SK-N-DZ (cell line): Measurements from ENCODE around the gene NRXN3.

ENCODE experiments used
- DNase-seq: peaks from one replicate; pipeline ENCODE4 v3.0.0-alpha.2; 2015; ENCODE audit warnings: low spot score

Gene NRXN3

DNA sequence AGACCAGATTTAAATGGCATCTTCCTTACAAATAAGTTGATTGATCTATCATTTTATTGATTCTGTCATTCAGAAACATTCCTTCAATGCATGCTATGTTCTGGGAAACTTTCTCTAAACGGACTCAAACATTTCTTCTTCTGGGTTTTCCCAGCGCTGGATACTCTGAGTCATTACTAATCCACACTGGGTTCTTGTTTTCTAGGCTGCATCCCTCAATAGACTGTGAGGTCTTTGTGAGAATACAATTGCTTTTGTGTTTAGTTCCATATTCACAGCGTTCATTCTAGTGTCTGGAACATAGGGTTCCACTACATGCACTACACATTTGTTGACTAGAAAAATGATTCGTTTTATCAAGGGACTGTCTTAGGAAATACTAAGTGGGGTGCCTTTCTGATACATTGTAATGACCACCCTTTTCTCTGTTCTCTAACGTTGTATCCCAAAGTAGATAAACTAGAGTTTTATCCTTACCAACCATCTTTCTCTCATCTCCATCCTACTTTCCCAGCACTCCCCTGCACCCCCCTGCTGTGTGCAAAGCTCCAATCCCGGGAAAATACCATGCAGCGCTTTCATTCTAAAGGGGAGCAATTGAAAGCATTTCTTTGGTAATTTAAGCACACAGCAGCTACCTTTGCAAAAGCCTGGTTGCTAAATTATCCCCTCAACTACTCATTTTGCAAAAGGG is 1162.5 kb downstream of the NRXN3 start:
- DNase-seq, result no peak

DNA sequence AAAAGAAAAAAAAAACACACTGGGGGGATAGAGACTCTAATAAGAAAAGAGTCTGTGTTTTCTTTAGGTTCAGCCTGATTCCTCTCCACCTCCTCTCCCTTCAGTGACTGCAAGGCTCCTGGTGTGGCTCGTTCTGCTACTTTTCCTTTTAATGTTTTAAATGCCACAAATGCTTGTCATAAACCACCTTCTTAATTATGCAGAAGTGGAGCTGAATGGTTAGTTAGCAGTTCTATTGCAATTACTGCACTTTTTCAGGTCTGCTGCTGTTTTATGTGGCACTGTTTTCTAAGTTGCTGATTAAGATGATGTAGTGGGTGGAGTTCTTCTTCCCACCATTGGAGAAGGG is 1163.0 kb downstream of the NRXN3 start:
- DNase-seq, result no peak

DNA sequence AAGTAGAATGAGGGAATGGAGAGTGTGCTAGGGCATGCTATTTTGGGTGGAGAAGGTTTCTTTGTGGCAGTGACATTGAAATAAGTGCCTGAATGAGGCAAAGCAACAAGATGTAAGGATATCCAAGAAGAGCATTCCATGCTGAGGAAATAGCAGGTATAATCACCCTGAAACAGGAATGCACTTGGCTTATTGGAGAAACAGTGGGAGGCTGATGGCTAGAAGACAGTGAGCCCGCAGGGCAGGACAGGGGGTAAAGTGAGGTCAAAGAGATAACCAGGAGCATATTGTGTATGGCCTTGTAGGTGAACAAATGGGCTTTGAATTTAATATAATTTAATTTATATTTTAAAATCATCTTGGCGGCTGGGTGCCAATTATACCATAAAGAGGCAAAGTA is 1164.1 kb downstream of the NRXN3 start:
- DNase-seq, result no peak

DNA sequence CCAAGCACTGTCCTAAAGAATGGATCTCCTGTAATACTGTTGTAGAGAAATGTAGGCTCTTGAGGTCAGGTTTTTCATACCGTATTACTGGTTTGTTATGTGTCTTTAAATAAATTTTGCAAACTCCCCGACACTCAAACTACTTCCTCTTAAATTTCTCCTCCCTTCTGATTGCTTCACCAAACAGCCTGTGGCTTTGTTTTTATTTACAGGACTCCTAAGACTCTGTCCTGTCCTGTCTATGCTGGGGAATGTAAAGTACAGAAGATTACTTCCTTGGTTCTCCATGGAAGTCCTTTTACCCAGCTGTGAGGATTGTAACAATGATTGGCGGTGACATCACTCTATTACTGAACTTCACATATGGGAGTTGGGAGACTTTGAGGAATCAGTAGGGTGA is 1167.6 kb downstream of the NRXN3 start:
- no peak for DNase-seq

DNA sequence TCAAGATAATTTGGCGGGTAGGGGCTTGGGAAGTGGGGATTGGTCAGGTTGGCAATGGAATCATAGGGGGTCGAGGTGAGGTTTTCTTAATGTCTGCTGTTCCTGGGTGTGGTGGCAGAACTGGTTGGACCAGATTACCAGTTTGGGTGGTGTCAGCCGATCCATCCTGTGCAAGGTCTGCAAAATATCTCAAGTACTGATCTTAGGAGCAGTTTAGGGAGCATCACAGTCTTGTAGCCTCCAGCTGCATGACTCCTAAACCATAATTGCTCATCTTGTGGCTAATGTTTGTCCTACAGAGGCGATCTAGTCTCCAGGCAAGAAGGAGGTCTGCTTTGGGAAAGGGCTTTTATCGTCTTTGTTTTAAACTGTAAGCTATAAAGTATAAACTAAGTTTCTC is 1172.8 kb downstream of the NRXN3 start:
- DNase-seq, result no peak

DNA sequence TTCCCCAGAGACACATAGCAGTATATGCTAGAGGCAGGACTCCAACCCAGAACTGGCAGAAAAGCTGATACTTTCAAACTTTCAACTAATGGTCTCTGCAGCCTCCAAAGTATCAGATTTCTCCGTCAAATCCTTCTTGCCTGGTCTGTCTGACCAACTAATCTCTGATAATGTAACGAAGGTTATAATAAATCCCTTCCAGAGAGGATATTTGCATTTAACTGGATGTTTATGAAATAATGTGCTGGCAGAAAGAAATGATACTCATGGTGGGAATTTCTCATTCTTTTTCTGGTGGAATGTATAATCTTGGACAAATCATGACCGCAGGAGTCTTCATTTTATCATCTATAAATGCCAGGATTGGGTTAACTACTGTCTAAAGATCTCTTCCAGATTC is 1180.8 kb downstream of the NRXN3 start:
- no peak for DNase-seq

DNA sequence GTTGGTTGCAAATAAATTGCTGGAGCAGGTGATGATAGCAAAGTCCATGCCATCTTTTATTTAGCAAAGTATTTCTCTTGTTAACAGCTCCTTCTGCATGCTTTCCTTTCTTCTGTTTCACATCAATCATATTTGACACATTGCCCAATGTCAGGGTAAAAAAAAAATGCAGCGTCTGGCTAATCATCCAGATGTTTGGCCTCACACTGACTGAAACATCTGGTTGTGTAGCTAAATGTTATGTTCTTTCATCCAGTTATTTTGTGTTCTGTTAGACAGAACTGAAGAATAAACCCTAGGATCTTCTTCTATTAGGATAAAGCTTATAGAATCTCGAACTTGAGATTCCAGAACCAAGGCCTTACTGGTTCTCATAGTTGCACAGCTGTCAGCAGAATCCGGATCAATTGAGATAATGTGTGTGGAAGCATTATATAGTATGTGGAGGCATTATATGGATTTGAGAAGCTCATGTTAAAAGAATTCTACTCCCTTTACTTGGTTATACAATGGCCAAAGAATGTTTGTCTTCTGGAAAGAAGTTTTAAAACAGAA is 1182.0 kb downstream of the NRXN3 start:
- DNase-seq, result no peak

DNA sequence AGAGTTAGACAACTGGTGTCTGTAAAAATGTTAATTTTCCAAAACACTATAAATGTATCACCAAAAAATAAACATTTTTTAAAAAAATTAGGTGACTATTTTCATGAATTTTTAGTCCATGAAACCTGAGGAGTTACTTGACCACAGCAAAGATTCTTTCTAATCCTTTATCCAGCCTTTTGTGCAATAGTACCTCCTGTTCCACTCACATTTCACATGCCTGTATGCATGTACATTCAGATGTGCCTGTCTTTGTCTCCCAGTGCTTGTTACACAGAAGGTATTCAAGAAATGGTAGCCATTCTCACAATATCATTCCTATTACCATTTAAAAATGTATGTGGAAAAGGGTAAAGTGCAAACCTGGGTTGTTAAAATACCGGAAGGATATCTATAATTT is 1184.2 kb downstream of the NRXN3 start:
- DNase-seq, result no peak

DNA sequence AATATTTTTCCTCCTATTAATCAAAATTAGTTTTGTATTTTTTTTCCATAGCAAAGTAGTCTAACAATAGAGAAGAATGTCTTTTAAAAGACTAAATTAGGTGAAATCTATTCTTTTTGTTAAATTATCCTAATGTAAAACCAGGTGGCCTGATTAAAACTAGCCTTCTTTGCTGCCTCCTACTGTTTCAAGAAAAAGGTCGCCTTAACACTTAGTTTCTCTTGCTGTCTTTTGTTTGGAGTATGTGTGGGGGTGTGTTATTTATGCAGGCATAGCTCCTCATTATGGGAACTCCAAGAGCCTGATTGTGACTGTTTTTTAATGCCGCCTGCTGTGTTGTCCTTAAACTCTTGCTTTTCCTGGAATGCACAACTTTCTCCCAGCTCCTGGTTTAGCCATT is 1185.9 kb downstream of the NRXN3 start:
- DNase-seq, result no peak

DNA sequence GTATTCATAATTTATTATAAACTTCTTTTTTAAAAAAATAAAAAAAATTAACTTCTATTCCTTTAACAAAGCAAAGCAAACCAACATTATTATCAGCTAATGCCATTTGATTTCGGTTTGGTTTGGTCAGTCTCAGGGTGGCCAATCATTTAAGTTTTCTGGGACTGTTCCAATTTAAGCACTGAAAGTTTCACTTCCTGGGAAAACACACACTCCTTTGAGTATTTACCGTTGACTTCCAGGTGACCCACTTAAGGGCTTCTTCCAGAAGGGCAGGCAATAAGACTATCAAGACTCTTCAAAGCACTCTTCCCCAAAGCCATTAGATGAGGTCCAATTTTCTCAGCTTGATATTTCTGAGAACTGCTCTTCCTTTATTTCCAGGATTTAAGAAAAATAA is 1187.1 kb downstream of the NRXN3 start:
- no peak for DNase-seq

DNA sequence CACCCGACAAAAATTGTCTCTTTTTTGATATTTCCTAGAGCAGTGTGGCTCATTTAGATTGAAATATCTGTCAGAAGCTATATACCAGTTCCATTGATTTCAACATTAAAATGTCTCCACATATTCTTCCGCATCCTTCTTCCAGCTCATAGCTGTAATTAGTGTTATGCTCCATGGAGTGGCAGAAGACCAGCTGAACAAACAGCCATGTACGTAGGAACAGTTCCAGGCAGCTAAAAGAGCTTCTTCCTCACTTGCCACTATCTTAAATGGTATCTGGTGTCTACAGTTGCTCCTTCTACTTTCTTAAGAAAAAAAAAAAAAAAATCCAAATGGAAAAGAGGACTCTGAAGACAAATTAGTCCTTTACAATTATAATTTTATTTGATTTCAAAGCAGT is 1193.1 kb downstream of the NRXN3 start:
- DNase-seq, result no peak

DNA sequence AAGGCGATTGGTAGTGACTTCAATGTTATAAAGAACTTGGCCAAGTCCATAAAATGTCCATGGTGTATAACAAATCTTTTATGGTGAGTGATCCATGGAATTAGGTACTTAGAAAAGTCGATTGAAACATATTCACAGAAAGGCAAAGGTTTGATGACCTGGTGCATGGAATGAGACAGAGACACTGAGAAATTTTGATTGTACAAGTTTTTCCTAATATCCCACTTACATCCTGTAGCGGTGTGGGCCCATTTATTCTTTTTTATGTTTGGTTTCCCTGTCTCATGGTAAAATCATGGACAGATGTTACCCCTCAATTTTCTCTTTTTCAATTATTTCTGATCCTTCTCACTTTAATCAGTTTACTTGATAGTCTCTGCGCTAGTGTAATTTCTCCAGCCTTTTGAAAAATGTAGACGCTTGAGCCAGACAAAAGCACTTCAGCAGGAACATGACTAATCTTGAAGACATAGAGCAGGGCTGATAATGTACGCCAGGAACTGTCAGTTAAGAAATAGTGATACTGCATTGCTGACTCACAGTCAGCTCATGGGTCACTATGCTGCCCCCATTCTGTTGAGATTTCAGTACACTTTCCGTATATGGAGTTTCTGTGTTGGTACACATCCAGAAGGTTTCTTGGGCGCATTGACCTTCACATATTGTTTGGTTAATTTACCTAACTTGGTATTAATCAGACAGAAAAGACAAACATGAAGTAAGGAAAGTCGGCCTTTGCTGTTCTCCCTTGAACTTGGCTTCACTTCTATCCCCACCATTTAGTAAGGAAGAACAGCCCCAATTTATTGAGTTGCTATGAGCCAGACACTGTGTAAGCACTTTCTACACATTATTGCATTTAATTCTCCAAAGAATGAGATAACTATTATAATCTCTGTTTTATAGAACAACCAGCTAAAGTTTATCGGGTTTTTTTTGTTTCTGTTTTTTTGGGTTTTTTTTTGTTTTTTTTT is 1199.5 kb downstream of the NRXN3 start:
- DNase-seq, result no peak

DNA sequence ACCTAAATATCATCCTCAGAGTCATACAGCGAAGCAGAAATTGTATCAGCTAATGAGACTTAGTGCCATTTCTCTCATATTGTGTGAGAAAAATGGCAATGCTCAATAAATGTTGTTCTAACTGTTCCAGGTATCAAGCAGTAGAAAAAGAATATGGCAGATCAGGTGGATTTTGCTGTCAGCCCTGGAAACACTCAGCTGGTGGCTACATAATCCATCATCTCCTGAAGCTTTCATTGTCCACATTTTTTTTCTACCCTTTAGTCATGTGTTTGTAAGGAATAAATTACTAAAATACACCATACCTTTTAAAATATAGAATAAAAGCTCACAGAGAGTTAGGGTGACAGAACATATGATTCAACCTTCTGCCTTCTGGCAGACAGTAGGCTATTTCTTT is 1200.8 kb downstream of the NRXN3 start:
- DNase-seq, result no peak

DNA sequence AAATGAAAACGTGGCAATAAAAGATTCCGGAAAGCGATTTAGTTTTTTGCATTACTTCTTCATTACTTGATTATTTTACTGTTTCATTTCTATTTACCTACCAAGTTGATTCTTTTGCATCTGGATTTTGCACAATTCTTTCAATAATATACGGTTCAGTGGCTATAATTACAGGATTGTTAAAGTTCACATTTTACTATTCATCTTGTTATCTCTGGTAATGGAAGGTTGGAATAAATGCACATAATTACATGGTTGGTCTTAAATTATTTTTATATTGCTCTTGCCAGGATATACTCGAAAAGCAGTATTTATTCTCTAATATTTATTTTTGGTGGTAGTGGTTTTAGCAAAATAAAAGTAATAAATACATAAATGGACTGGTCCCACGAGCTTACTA is 1203.3 kb downstream of the NRXN3 start:
- DNase-seq, result no peak

DNA sequence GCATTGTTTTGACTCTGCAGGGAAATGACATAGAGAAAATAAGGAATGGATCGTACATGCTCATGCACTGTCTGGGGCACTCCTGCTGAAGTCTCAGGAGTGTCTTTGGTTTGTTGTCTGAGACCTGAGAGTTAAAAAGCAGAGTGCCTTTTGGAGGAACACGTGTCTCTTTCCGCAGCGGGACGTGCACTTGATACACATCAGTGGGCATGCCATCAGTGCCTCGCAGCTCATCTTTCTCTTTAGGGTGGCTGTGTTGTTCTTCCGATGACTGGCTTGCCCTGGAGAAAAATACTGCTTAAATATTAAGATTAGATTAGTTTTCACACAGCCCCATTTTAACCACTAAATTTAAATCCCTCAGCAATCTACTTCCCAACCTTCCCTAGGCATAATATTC is 1205.2 kb downstream of the NRXN3 start:
- DNase-seq, result no peak

DNA sequence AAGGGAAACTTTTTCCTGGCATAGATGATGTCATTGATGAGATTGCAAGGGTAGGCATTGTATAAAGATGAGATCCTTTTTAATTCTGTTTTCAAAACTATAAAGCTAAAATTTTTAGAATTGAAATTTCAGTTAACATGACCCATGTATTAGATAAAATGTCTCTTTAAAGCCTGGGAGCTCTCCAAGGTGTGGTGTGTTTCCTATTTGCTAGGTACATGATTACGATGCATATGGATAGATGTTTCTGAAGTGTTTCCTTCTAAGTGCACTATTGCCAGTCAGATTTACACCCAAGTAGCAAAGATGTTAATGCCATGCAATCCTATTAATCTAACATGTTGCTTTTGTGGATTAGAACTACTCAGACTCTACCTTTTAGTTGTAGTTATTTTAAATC is 1206.4 kb downstream of the NRXN3 start:
- DNase-seq, result no peak

DNA sequence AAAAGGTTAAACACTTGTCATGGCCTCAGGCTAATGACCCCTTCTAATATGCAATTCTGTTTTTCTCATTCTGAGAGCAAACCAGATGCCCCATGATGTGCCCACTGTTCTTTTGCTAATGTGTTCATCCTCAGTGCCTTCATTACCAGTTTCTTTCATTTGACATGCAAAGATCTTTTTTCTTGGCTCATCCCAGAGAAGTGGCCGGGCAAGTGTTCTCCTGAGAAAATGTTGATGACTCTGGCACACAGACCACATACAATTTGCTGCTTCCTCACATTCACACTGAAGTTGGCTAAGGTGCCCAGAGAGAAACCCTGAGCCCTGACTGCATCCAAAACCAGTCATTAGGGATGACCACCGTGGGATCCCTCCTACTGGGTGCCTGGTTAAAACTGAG is 1207.8 kb downstream of the NRXN3 start:
- no peak for DNase-seq

DNA sequence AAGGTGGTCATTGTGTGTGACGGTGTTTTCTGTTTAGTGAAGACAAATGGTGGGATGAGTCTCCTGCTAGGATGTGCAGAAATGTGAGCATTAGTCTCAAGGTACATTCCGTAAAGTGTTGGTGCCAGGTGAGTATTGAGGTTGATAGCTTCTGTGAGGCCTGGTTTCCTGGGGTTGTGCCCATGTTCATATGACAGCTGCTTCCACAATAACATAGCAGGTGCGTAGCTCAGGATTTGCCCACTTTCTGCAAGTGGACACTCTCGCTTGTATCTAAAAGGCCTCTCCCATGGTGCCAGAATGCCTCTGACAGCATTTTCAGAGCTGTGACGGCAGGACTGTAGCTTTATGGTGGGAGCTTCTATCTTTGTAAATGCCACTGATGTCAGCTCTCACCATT is 1209.1 kb downstream of the NRXN3 start:
- no peak for DNase-seq

DNA sequence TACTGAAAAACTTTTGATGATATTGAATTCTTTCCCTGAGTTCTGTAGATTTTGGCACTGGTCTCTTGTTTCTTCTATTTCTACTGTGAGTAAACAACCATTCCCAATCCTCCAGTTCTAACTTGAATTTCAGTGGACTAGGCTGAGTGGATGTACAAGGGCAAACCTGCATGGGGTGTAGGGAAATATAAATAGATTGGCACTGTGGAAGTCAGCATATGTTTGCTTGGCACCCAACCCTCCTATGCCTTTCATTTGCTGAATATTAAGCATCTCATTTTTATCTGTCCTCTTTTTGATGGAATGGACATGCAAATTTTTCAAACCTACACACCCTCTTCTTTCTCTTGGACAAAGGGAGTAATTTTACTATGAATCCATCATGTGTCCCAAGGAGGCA is 1212.9 kb downstream of the NRXN3 start:
- no peak for DNase-seq

DNA sequence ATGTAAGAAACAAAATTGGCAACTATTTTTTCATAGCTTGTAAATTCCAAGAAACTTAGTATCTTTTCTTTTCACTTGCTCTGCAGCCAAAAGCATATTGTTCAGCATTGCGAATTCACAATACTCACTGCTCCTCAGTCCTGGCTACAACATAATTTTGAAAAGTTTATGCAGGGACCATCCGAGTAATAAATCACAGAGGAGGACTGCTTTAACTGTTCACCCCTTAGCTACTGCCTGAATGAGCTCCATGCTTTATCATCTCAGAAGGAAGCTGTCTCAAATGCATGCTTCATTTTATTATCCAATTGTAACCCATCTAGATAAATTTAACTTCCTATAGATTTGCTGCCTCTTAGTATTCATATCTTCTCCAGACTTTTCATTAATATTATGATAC is 1213.3 kb downstream of the NRXN3 start:
- DNase-seq, result no peak

DNA sequence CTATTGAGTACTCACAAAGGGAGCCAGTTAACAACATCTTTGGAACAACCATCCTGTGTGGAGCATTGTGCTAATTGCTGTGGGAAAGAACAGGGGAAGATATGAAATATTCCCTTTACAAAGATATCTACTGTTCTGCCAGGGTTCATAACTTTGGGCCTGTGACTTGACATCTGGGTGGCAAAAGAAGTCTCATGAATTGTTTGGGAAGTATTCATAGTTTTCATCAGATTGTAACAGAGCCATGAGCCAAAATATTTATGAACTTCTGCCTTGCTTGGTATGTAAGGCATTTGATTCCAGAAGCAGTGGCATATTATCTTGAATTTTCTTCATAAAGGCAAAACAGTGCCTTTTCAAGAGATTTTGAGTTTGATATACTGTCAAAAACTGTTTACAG is 1224.9 kb downstream of the NRXN3 start:
- DNase-seq, result no peak

DNA sequence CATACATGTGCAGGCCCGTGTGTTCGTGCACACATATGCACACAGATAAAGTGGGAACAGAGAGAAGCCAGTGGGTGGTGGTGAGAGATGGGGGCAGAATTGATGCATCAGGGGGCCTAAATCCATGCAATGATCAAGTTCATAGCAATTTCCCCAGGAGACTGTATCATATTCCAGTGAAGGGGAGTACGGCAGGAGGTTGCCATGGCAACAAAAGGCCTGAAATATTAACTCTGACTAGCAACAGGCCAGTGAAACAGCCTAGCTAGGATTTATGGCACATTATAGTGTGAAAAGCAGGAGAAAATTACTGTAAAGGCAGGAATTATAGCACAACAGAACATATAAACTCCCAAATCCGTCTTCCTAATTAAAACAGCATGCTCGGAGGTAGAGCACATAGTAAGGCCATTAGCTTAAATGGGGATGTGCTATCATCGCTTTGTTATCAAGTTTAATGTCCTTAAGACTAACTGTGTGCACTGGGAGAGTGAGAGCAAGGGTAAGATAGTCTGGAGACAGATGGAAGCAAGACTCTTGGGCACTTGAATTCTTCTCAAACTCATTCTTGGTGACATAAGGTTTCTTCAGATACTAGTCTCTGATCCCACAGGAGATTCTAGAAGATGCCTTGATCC is 1234.8 kb downstream of the NRXN3 start:
- peak; percentile 72 for DNase-seq
